Osteoblast (primary cell): ENCODE data around the gene GDE1. TPM values are rescaled to one million over a fixed set of nuclear protein-coding genes. Genes with fewer than 3 reads are reported as not detected.

Source experiments
- DNase-seq: peaks from one replicate; pipeline ENCODE4 v3.0.0; 2011; ENCODE audit warnings: low spot score, mixed read lengths; ENCODE audit not compliant: insufficient read length; ENCODE audit errors: missing footprints
- H2AFZ ChIP-seq: 2 replicates; pipeline ENCODE4 v1.6.0; 2011; ENCODE audit warnings: mild to moderate bottlenecking, low read length
- H3K27ac ChIP-seq: 2 replicates; pipeline ENCODE4 v1.5.1; 2011; ENCODE audit warnings: mild to moderate bottlenecking, low read depth, low read length, moderate library complexity
- H3K27me3 ChIP-seq: 2 replicates; pipeline ENCODE4 v1.6.0; 2012; ENCODE audit warnings: mild to moderate bottlenecking, control low read depth, inconsistent platforms, low read length, moderate library complexity; ENCODE audit not compliant: insufficient read depth
- H3K36me3 ChIP-seq: 2 replicates; pipeline ENCODE4 v1.5.1; 2011; ENCODE audit warnings: mild to moderate bottlenecking, low read length, control low read depth, moderate library complexity; ENCODE audit not compliant: insufficient read depth
- H3K4me1 ChIP-seq: 2 replicates; pipeline ENCODE4 v1.5.1; 2011; ENCODE audit warnings: mild to moderate bottlenecking, low read length, control low read depth, moderate library complexity; ENCODE audit not compliant: insufficient read depth
- H3K4me2 ChIP-seq: 2 replicates; pipeline ENCODE4 v1.6.0; 2011; ENCODE audit warnings: mild to moderate bottlenecking, low read length; ENCODE audit not compliant: insufficient read depth
- H3K4me3 ChIP-seq: fragments of 200-600 bp; sonication (generic); 3 replicates; pipeline ENCODE4 v1.5.1; 2012; ENCODE audit warnings: mild to moderate bottlenecking, low read length, inconsistent platforms; ENCODE audit not compliant: insufficient read depth
- H3K79me2 ChIP-seq: 2 replicates; pipeline ENCODE4 v1.6.0; 2012; ENCODE audit warnings: mild to moderate bottlenecking, low read length, control low read depth, inconsistent platforms; ENCODE audit not compliant: insufficient read depth
- H3K9me3 ChIP-seq: 2 replicates; pipeline ENCODE4 v1.5.1; 2011; ENCODE audit warnings: low read depth, low read length, control low read depth
- H4K20me1 ChIP-seq: 2 replicates; pipeline ENCODE4 v1.6.0; 2012; ENCODE audit warnings: mild to moderate bottlenecking, low read length, control low read depth; ENCODE audit not compliant: insufficient read depth
- CTCF ChIP-seq: IDR thresholded peaks from 2 replicates; pipeline ENCODE4 v1.5.1; 2011; ENCODE audit warnings: mild to moderate bottlenecking, low read depth, low read length, moderate library complexity; ENCODE audit errors: extremely low read depth
- total RNA-seq: library from RNA; depleted of rRNA; stranded (reverse); fragments of >200 nt; gene quantifications from 2 replicates; pipeline ENCODE4 v1.2.3, GENCODE V29; 2012

Gene GDE1
- total RNA-seq, 1 donor, result 77.1 TPM

- no peak for TF ChIP-seq CTCF
- no peaks in the 10 kb centered on the region for H3K36me3 ChIP-seq
- no peak for DNase-seq
Observed at GRCh38 chr16:19478505-19478904, 43.4 kb downstream of the GDE1 start.

GRCh38 chr16:19474617-19475016 is 47.3 kb downstream of the GDE1 start:
- H3K79me2 ChIP-seq, result no peaks in the 10 kb centered on the region
- no peak overlapping the region for H3K4me3 ChIP-seq
- DNase-seq, result no peak
- TF ChIP-seq CTCF, result no peak
- no peak overlapping the region for H3K4me2 ChIP-seq
- no peaks in the 10 kb centered on the region for H3K4me1 ChIP-seq
- H2AFZ ChIP-seq, result no peak overlapping the region
- no peaks in the 10 kb centered on the region for H4K20me1 ChIP-seq
- H3K27ac ChIP-seq, result no peak overlapping the region
- no peaks in the 10 kb centered on the region for H3K36me3 ChIP-seq
- H3K9me3 ChIP-seq, result no peaks in the 10 kb centered on the region
- H3K27me3 ChIP-seq, result no peaks in the 10 kb centered on the region

More at GRCh38 chr16:19478505-19478904, 43.4 kb downstream of the GDE1 start:
- no peaks in the 10 kb centered on the region for H4K20me1 ChIP-seq
- no peaks in the 10 kb centered on the region for H3K4me1 ChIP-seq
- no peaks in the 10 kb centered on the region for H3K27me3 ChIP-seq
- no peak overlapping the region for H2AFZ ChIP-seq
- H3K79me2 ChIP-seq, result no peaks in the 10 kb centered on the region
- no peak overlapping the region for H3K4me2 ChIP-seq
- no peak overlapping the region for H3K4me3 ChIP-seq
- no peaks in the 10 kb centered on the region for H3K9me3 ChIP-seq
- no peak overlapping the region for H3K27ac ChIP-seq

DNA sequence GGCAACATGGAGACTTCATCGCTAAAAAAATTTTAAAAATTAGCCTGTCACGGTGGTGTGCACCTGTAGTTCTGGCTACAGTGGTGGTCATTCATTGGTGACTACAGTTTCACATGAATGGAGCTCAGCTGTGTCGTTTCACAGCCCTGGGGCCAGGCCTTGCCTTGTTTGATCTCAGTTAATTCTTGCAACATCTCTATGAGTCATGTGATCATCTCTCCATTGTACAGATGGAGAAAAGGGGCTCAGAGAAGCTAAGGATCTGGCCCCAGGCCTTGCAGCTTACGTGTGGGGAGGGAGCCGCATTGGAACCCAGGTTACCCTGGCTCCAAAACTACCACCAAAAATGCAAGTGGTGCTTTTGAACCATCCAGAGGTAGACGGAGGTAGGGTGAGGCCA is 49.4 kb downstream of the GDE1 start:
- DNase-seq, result no peak
- H3K27me3 ChIP-seq, result no peaks in the 10 kb centered on the region
- H3K4me3 ChIP-seq, result no peak overlapping the region
- H3K27ac ChIP-seq, result no peak overlapping the region
- H3K9me3 ChIP-seq, result no peaks in the 10 kb centered on the region
- H3K36me3 ChIP-seq, result no peaks in the 10 kb centered on the region
- H3K4me2 ChIP-seq, result no peak overlapping the region
- no peaks in the 10 kb centered on the region for H4K20me1 ChIP-seq
- no peak for TF ChIP-seq CTCF
- H2AFZ ChIP-seq, result no peak overlapping the region
- H3K4me1 ChIP-seq, result no peaks in the 10 kb centered on the region
- H3K79me2 ChIP-seq, result no peaks in the 10 kb centered on the region

- no peaks in the 10 kb centered on the region for H3K9me3 ChIP-seq
- H3K27me3 ChIP-seq, result no peaks in the 10 kb centered on the region
- H3K4me1 ChIP-seq, result no peaks in the 10 kb centered on the region
- H3K36me3 ChIP-seq, result no peaks in the 10 kb centered on the region
- H2AFZ ChIP-seq, result no peak overlapping the region
- no peak overlapping the region for H3K27ac ChIP-seq
- no peak for DNase-seq
- H3K79me2 ChIP-seq, result no peaks in the 10 kb centered on the region
- no peak for TF ChIP-seq CTCF
- no peak overlapping the region for H3K4me3 ChIP-seq
- H3K4me2 ChIP-seq, result no peak overlapping the region
- H4K20me1 ChIP-seq, result no peaks in the 10 kb centered on the region
Observed at GRCh38 chr16:19468300-19468699, 53.6 kb downstream of the GDE1 start.
